GM12801 (cell line): ENCODE data around the gene TAF11.

Experiments used
- CTCF ChIP-seq: IDR thresholded peaks from one replicate; pipeline ENCODE4 v1.5.1; 2011; ENCODE audit warnings: control low read depth; ENCODE audit not compliant: insufficient read length; ENCODE audit errors: extremely low read depth

Gene TAF11

DNA sequence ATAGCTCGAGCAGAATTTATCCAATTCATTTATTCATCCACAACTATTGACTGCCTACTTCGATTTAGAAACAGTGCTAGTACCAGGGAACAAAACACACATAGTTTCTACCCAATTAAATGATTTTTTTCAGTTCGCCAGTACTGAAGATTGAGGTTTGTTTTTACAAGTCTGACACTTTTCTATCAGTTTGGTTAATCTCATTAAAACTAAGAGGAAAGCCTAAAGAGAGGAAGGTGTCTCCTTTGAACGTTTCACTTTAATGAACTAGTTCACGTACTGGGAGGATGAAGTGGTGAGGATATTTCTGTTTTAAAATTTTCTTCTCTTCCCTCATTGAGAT, 643 bp upstream of the TAF11 start:
- TF ChIP-seq CTCF: no peak

DNA sequence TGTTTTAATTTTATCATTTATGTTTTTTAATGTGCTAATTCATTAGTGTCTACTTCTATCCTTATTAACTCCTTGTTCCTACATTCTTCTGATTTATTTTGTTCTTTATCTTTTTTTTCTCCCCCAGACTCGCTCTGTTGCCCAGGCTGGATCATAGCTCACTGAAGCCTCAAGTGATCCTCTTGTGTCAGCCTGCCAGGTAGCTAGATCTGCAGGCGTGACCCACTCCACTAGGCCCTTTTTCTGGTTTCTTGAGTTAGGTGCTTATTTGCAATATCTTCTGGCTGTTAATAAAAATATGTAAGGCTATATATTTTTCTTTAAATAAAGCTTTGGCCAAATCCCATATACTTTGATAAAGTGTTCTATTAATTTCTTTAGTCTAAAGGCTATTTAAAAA, 2.8 kb downstream of the TAF11 start:
- TF ChIP-seq CTCF: no peak

GRCh38 chr6:34877869-34878485, 9.9 kb downstream of the TAF11 start:
- TF ChIP-seq CTCF: no peak

DNA sequence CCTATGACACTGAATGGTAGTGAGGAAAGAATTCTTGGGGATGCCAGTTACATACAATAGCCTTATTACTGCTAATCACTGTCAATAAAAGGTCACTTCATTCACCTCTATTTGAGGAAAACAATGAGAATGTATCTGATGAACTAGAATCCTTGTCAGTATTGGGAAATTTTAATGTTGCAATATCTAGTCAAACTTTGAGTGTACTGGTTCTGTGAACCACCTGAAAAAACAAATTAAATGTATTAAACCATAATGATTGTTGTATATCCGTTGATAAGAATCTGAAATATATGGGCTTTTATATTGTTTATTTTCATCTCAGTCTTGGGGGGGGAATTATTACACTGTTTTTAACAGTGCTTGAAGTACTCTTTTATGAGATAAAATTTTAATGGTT, 10.6 kb downstream of the TAF11 start:
- no peak for TF ChIP-seq CTCF

GRCh38 chr6:34876472-34876871, 11.4 kb downstream of the TAF11 start:
- no peak for TF ChIP-seq CTCF

DNA sequence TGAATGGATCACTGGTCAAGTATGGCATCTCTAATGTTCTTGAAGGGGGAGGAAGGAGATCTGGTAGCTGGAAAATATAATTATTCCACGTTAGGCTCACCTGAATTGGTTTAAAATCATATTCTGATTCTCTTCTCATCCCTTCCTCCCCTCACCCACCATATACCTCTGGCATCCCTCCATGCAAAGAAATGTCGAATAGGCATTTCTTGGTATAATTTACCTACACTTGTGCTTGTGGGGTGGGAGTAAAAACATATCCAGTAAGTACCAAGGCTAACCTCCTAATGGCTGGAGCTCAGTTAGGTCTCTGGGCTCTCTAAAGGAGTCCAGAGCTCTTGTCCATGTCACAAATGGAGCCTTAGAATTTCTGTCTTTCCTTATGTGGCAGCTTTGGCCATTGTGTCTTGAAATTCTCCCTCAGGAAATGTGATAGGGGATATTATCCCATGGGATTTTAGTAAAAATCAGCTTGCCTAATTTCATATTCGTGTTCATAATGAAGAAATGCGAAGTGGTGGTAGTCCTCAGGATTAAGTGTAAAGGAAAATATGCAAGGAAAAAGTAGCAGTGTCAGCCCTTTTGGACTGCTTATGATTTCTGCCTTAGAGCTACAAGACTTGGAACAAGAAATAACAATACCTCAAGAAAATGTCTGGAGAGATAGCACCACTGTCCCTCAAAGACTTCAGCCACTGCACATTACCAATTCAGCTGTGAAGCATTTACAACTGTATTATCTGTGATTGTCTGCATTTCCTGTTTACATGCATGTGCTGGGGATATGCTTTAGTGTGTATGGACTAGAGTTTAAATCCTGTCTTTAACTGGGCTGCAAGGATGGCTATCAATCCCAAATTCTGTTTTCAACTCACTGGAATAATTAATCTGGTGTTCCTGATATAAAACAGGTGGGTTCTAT, 12.3 kb downstream of the TAF11 start:
- no peak for TF ChIP-seq CTCF

DNA sequence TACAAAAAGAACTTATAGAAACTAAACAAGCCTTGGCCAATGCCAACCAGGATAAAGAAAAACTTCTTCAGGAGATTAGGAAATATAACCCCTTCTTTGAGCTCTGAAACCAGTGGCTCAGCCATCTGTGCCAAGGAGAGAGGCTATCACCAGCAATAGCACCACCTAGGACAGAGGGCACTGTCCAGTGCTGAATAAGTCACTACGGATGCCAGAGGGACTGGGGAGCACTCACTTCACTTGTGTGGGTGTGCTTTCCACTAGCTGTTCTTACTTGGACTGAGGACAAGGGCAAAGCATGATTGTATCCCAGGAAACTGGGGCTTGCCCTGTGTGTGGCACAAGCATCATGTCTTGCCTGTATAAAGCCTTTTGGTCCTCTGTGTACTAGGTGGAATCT, 15.5 kb downstream of the TAF11 start:
- TF ChIP-seq CTCF: no peak
